ENCODE data around the gene PPP6R3. TPM values are rescaled to one million over a fixed set of nuclear protein-coding genes. Genes with fewer than 3 reads are reported as not detected.
"Not testable (repeated sequence)": the region's sequence is repeated elsewhere in the genome, so short reads cannot be mapped to it uniquely, and the experiment has no call there.

PPP6R3 gene
- total RNA-seq, 5 donors from 2014 or later (not counting 1 experiment from before 2014, with no cell fraction given) = 106 to 147 (median 118) TPM

- H3K9me3 ChIP-seq; H3K4me3 ChIP-seq (ENCODE audit: control insufficient read depth in 1 of 2, extremely low read depth in 1 of 2, low read length in 1 of 2); H3K36me3 Mint-ChIP-seq; POLR2A ChIA-PET; H3K4me1 Mint-ChIP-seq; CTCF ChIA-PET; H3K4me1 ChIP-seq (ENCODE audit: control insufficient read depth in 1 of 2, extremely low read depth in 1 of 2, insufficient read depth in 2 of 2, low read length in 2 of 2); H3K27me3 Mint-ChIP-seq; DNase-seq; H3K9me3 Mint-ChIP-seq; ATAC-seq (replicated peaks in 1 of 4); H3K27me3 ChIP-seq (replicated peaks in 1 of 2; ENCODE audit: control insufficient read depth in 2 of 2, extremely low read depth in 1 of 2, insufficient read depth in 2 of 2, low read length in 1 of 2); H3K4me3 Mint-ChIP-seq; H3K27ac ChIP-seq (ENCODE audit: low read length); H3K27ac Mint-ChIP-seq; H3K36me3 ChIP-seq (ENCODE audit: control insufficient read depth in 2 of 2, extremely low read depth in 1 of 2, insufficient read depth in 1 of 2, low read length in 1 of 2): not testable (repeated sequence)
- 80% methylated on average over 6 of the region's 7 CpGs for WGBS (ENCODE audit: insufficient coverage)
Observed at GRCh38 chr11:68626236-68626635, 165.7 kb downstream of the PPP6R3 start.

- POLR2A ChIA-PET = interaction anchor here in 1 of 2 donors (0.6 kb wide), 1 partner anchor 266 kb away, joined by 3 read pairs; no protein-coding TSS in a partner anchor
- WGBS (ENCODE audit: insufficient coverage) = no CpG with 5 or more reads among the region's 5 CpGs
- H3K4me3 ChIP-seq (ENCODE audit: control insufficient read depth in 1 of 2, extremely low read depth in 1 of 2, low read length in 1 of 2); H3K27me3 Mint-ChIP-seq; H3K36me3 ChIP-seq (ENCODE audit: control insufficient read depth in 2 of 2, extremely low read depth in 1 of 2, insufficient read depth in 1 of 2, low read length in 1 of 2); H3K9me3 ChIP-seq; H3K4me1 Mint-ChIP-seq; DNase-seq; H3K27ac Mint-ChIP-seq; ATAC-seq (replicated peaks in 1 of 4); H3K27ac ChIP-seq (ENCODE audit: low read length); H3K36me3 Mint-ChIP-seq; H3K4me3 Mint-ChIP-seq; H3K9me3 Mint-ChIP-seq; CTCF ChIA-PET; H3K27me3 ChIP-seq (replicated peaks in 1 of 2; ENCODE audit: control insufficient read depth in 2 of 2, extremely low read depth in 1 of 2, insufficient read depth in 2 of 2, low read length in 1 of 2); H3K4me1 ChIP-seq (ENCODE audit: control insufficient read depth in 1 of 2, extremely low read depth in 1 of 2, insufficient read depth in 2 of 2, low read length in 2 of 2): not testable (repeated sequence)
Observed at GRCh38 chr11:68628837-68629236, 168.3 kb downstream of the PPP6R3 start.

- H3K36me3 Mint-ChIP-seq; H3K9me3 ChIP-seq; H3K27me3 Mint-ChIP-seq; H3K27ac Mint-ChIP-seq; POLR2A ChIA-PET; DNase-seq; H3K4me3 Mint-ChIP-seq; H3K36me3 ChIP-seq (ENCODE audit: control insufficient read depth in 2 of 2, extremely low read depth in 1 of 2, insufficient read depth in 1 of 2, low read length in 1 of 2); ATAC-seq (replicated peaks in 1 of 4); H3K4me3 ChIP-seq (ENCODE audit: control insufficient read depth in 1 of 2, extremely low read depth in 1 of 2, low read length in 1 of 2); H3K9me3 Mint-ChIP-seq; H3K4me1 Mint-ChIP-seq; H3K27ac ChIP-seq (ENCODE audit: low read length); H3K4me1 ChIP-seq (ENCODE audit: control insufficient read depth in 1 of 2, extremely low read depth in 1 of 2, insufficient read depth in 2 of 2, low read length in 2 of 2): not testable (repeated sequence)
- WGBS (ENCODE audit: insufficient coverage) = 78% methylated on average over 4 of the region's 8 CpGs
- peaks cover 0 to 13% of the 10 kb centered on the region in 2 experiments for H3K27me3 ChIP-seq (replicated peaks in 1 of 2; ENCODE audit: control insufficient read depth in 2 of 2, extremely low read depth in 1 of 2, insufficient read depth in 2 of 2, low read length in 1 of 2)
- CTCF ChIA-PET = interaction anchor here in 1 of 2 donors (0.6 kb wide), 1 partner anchor 166 kb away, joined by 4 read pairs; no protein-coding TSS in a partner anchor
Observed at GRCh38 chr11:68632375-68632774, 171.8 kb downstream of the PPP6R3 start.

- peak in 3 of 4 experiments; percentile 51 to 64 (median 56) for ATAC-seq (replicated peaks in 1 of 4)
- ChIA-PET POLR2A (no interaction called here), CTCF (interaction anchor here in 1 of 2 donors (0.6 kb wide), 1 partner anchor 166 kb away, joined by 4 read pairs; no protein-coding TSS in a partner anchor)
- no peaks in the 10 kb centered on the region for H3K4me1 ChIP-seq (ENCODE audit: control insufficient read depth in 1 of 2, extremely low read depth in 1 of 2, insufficient read depth in 2 of 2, low read length in 2 of 2)
- 54% methylated on average over 5 of the region's 6 CpGs for WGBS (ENCODE audit: insufficient coverage)
- peak in 30 of 35 experiments; percentile 16 to 68 (median 40) for DNase-seq
- no peak overlapping the region for H3K27ac ChIP-seq (ENCODE audit: low read length)
- Mint-ChIP-seq H3K9me3 (no peaks in the 10 kb centered on the region), H3K27ac (no peak overlapping the region), H3K27me3 (peaks cover 3 to 10% of the 10 kb centered on the region in 2 donors), H3K36me3 (no peaks in the 10 kb centered on the region), H3K4me3 (no peak overlapping the region), H3K4me1 (no peaks in the 10 kb centered on the region)
- H3K9me3 ChIP-seq = no peaks in the 10 kb centered on the region
- no peak overlapping the region for H3K4me3 ChIP-seq (ENCODE audit: control insufficient read depth in 1 of 2, extremely low read depth in 1 of 2, low read length in 1 of 2)
- peaks cover 0 to 13% of the 10 kb centered on the region in 2 experiments for H3K27me3 ChIP-seq (replicated peaks in 1 of 2; ENCODE audit: control insufficient read depth in 2 of 2, extremely low read depth in 1 of 2, insufficient read depth in 2 of 2, low read length in 1 of 2)
- no peaks in the 10 kb centered on the region for H3K36me3 ChIP-seq (ENCODE audit: control insufficient read depth in 2 of 2, extremely low read depth in 1 of 2, insufficient read depth in 1 of 2, low read length in 1 of 2)
Observed at GRCh38 chr11:68632802-68633201, 172.2 kb downstream of the PPP6R3 start.

GRCh38 chr11:68634606-68635005 lies 174.1 kb downstream of the PPP6R3 start:
- POLR2A ChIA-PET; H3K4me3 ChIP-seq (ENCODE audit: control insufficient read depth in 1 of 2, extremely low read depth in 1 of 2, low read length in 1 of 2); H3K4me3 Mint-ChIP-seq; H3K9me3 ChIP-seq; H3K9me3 Mint-ChIP-seq; H3K27ac Mint-ChIP-seq; H3K36me3 Mint-ChIP-seq; CTCF ChIA-PET; H3K4me1 Mint-ChIP-seq; DNase-seq; H3K36me3 ChIP-seq (ENCODE audit: control insufficient read depth in 2 of 2, extremely low read depth in 1 of 2, insufficient read depth in 1 of 2, low read length in 1 of 2); ATAC-seq (replicated peaks in 1 of 4); H3K27ac ChIP-seq (ENCODE audit: low read length); H3K4me1 ChIP-seq (ENCODE audit: control insufficient read depth in 1 of 2, extremely low read depth in 1 of 2, insufficient read depth in 2 of 2, low read length in 2 of 2); H3K27me3 Mint-ChIP-seq: not testable (repeated sequence)
- 48% methylated on average over 7 of the region's 7 CpGs for WGBS (ENCODE audit: insufficient coverage)
- H3K27me3 ChIP-seq (replicated peaks in 1 of 2; ENCODE audit: control insufficient read depth in 2 of 2, extremely low read depth in 1 of 2, insufficient read depth in 2 of 2, low read length in 1 of 2) = peaks cover 0 to 13% of the 10 kb centered on the region in 2 experiments

- peak overlapping the region in 1 of 2 donors; percentile 9 for H3K27ac Mint-ChIP-seq
- POLR2A ChIA-PET; H3K4me1 Mint-ChIP-seq; H3K4me3 ChIP-seq (ENCODE audit: control insufficient read depth in 1 of 2, extremely low read depth in 1 of 2, low read length in 1 of 2); H3K9me3 ChIP-seq; DNase-seq; H3K27ac ChIP-seq (ENCODE audit: low read length); H3K36me3 Mint-ChIP-seq; H3K4me3 Mint-ChIP-seq; CTCF ChIA-PET; H3K4me1 ChIP-seq (ENCODE audit: control insufficient read depth in 1 of 2, extremely low read depth in 1 of 2, insufficient read depth in 2 of 2, low read length in 2 of 2); ATAC-seq (replicated peaks in 1 of 4); H3K36me3 ChIP-seq (ENCODE audit: control insufficient read depth in 2 of 2, extremely low read depth in 1 of 2, insufficient read depth in 1 of 2, low read length in 1 of 2); H3K9me3 Mint-ChIP-seq: not testable (repeated sequence)
- H3K27me3 Mint-ChIP-seq = peaks cover 3 to 13% of the 10 kb centered on the region in 2 donors
- H3K27me3 ChIP-seq (replicated peaks in 1 of 2; ENCODE audit: control insufficient read depth in 2 of 2, extremely low read depth in 1 of 2, insufficient read depth in 2 of 2, low read length in 1 of 2) = peaks cover 0 to 14% of the 10 kb centered on the region in 2 experiments
- 74% methylated on average over 3 of the region's 7 CpGs for WGBS (ENCODE audit: insufficient coverage)
Observed at GRCh38 chr11:68635172-68635571, 174.6 kb downstream of the PPP6R3 start.

GRCh38 chr11:68635883-68636282 lies 175.3 kb downstream of the PPP6R3 start:
- H3K36me3 Mint-ChIP-seq; H3K4me3 ChIP-seq (ENCODE audit: control insufficient read depth in 1 of 2, extremely low read depth in 1 of 2, low read length in 1 of 2); H3K4me3 Mint-ChIP-seq; H3K27ac Mint-ChIP-seq; DNase-seq; ATAC-seq (replicated peaks in 1 of 4); H3K4me1 Mint-ChIP-seq; H3K27ac ChIP-seq (ENCODE audit: low read length); H3K36me3 ChIP-seq (ENCODE audit: control insufficient read depth in 2 of 2, extremely low read depth in 1 of 2, insufficient read depth in 1 of 2, low read length in 1 of 2); POLR2A ChIA-PET; CTCF ChIA-PET; H3K9me3 Mint-ChIP-seq; H3K9me3 ChIP-seq; H3K4me1 ChIP-seq (ENCODE audit: control insufficient read depth in 1 of 2, extremely low read depth in 1 of 2, insufficient read depth in 2 of 2, low read length in 2 of 2): not testable (repeated sequence)
- H3K27me3 Mint-ChIP-seq = peaks cover 6 to 15% of the 10 kb centered on the region in 2 donors
- 76% methylated on average over 6 of the region's 10 CpGs for WGBS (ENCODE audit: insufficient coverage)
- H3K27me3 ChIP-seq (replicated peaks in 1 of 2; ENCODE audit: control insufficient read depth in 2 of 2, extremely low read depth in 1 of 2, insufficient read depth in 2 of 2, low read length in 1 of 2) = peaks cover 0 to 21% of the 10 kb centered on the region in 2 experiments
